ENCODE measurements around the gene CHP2.
"Not testable (repeated sequence)": the region's sequence is repeated elsewhere in the genome, so short reads cannot be mapped to it uniquely, and the experiment has no call there.

CHP2 gene

DNA sequence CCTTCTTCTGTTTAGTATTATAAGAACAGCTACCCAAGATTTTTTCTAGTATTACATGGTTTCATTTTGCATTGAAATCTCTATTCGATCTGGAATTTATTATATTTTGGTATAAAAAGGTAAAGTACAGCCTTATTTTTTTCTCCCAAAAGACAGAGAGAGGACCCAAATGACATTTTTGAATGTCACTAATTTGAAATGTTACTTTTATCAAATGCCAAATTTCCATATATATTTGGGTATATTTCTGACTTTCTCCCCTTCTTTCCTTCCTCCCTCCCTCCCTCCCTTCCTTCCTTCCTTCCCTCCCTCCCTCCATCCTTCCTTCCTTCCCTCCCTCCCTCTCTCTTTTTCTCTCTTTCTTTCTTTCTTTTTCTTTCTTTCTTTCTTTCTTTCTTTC lies 6.2 kb upstream of the CHP2 start:
- no peak overlapping the region for H3K4me3 ChIP-seq (ENCODE audit: low read depth, low read length)
- no peak for TF ChIP-seq CTCF (conservative IDR thresholded peaks at IDR 0.05; ENCODE audit: low read depth, low read length)
- DNase-seq (ENCODE audit: low read depth) = no peak

- H3K4me3 ChIP-seq (ENCODE audit: low read depth, low read length); DNase-seq (ENCODE audit: low read depth): not testable (repeated sequence)
Observed at GRCh38 chr16:23751053-23751452, 3.8 kb upstream of the CHP2 start.

GRCh38 chr16:23753908-23754593 lies 775 bp upstream of the CHP2 start:
- no peak for DNase-seq (ENCODE audit: low read depth)
- H3K4me3 ChIP-seq (ENCODE audit: low read depth, low read length) = no peak overlapping the region
- no peak for TF ChIP-seq CTCF (conservative IDR thresholded peaks at IDR 0.05; ENCODE audit: low read depth, low read length)

DNA sequence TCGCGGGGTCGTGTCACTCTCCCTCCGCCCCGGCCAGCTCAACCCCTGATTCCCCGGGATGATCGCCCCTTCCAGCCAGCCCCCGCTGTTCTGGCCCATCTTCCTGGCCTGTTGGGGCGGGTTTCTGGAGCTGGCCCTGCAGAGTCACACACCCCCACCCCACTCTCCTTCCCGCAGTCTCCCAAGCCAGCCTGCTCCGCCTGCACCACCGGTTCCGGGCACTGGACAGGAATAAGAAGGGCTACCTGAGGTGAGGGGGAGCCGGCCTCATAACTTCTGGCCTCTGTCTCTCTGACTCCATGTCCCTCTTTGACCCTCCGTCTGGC lies 621 bp downstream of the CHP2 start:
- H3K4me3 ChIP-seq (ENCODE audit: low read depth, low read length) = no peak overlapping the region
- no peak for TF ChIP-seq CTCF (conservative IDR thresholded peaks at IDR 0.05; ENCODE audit: low read depth, low read length)
- no peak for DNase-seq (ENCODE audit: low read depth)

DNA sequence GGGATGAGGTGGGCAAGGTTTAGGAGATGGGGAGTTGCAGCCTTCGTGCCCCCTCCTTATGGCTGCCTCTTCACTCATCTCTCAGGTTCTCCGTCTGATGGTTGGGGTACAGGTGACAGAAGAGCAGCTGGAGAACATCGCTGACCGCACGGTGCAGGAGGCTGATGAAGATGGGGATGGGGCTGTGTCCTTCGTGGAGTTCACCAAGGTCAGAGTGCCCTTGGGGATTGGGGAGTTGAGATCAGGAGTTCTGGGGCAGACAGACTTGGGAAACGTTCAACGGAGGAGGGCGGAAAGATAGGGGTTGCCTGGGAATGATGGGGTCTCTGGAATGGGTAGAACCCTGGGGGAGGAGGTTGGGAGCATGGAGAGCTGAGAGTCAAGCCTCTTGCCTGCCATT lies 2.3 kb downstream of the CHP2 start:
- no peak for DNase-seq (ENCODE audit: low read depth)
- TF ChIP-seq CTCF (conservative IDR thresholded peaks at IDR 0.05; ENCODE audit: low read depth, low read length) = no peak
- H3K4me3 ChIP-seq (ENCODE audit: low read depth, low read length) = no peak overlapping the region

GRCh38 chr16:23757937-23758619 lies 3.3 kb downstream of the CHP2 start:
- DNase-seq (ENCODE audit: low read depth) = no peak
- TF ChIP-seq CTCF (conservative IDR thresholded peaks at IDR 0.05; ENCODE audit: low read depth, low read length) = no peak
- no peak overlapping the region for H3K4me3 ChIP-seq (ENCODE audit: low read depth, low read length)

DNA sequence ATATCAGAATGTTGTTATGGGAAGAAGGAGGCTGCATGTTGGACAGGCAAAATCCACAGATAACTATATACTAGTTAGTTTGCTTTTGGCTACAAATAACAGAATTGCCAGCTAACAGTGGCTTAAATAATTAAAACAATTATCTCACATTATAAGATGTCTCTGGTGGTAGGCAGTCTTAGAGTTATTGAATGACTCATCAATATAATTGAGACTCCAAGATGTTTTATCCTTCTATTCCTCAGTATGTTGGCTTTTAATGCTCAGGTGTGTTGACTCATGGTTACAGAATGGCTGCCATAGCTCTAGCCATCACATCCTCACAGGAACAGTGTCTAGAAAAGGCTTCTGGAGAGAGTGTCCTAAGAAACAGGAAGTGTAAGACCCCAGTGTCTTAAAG lies 11.1 kb downstream of the CHP2 start:
- no peak overlapping the region for H3K4me3 ChIP-seq (ENCODE audit: low read depth, low read length)
- DNase-seq (ENCODE audit: low read depth) = no peak

More for the DNA sequence above, 11.1 kb downstream of the CHP2 start:
- TF ChIP-seq CTCF (conservative IDR thresholded peaks at IDR 0.05; ENCODE audit: low read depth, low read length) = no peak
